NT2/D1 (cell line): ENCODE measurements around the gene PRM3.

Experiments used
- YY1 ChIP-seq: IDR thresholded peaks from 2 replicates; pipeline ENCODE4 v1.6.1; 2011; ENCODE audit not compliant: insufficient read length, insufficient read depth
- ZNF274 ChIP-seq: IDR thresholded peaks from 2 replicates; pipeline ENCODE4 v1.6.1; 2011; ENCODE audit warnings: mild to moderate bottlenecking, low read depth, low read length

DNA sequence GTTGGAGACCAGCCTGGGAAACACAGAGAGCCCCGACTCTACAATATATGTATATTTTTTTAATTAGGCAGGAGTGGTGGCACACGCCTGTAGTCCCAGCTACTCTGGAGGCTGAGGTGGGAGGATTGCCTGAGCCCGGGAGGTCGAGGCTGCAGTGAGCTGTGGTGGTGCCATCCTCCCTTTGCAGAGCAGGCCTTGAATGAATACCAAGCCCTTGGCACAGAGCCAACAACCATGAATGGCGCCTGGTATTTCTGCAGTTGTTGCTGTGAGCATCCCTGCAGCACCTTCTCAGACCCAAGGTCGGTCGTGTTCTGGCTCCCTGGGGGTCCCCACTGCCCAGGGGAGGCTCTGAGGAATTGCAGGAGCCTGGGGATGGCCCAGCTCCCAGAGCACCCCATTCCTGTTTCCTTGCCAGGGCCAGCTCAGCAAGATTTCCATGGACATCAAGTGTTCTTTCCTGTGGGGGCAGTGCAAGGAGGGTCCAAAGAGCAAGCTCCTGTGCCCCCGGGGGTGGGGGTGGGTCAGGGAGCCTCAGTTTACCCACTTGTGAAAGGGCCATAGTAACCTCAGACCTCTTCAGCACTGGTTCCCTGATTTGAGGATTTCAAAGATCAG lies 46.2 kb upstream of the PRM3 start:
- TF ChIP-seq YY1 (no peak), ZNF274 (no peak)
